ENCODE results near the gene NEK6. TPM values are rescaled to one million over a fixed set of nuclear protein-coding genes. Genes with fewer than 3 reads are reported as not detected.

Gene NEK6
- total and polyA plus RNA-seq, 2 of the 8 experiments (the other 6 are each of a cell fraction or from before 2014, with no cell fraction given), result 17.7 to 19.7 TPM

DNA sequence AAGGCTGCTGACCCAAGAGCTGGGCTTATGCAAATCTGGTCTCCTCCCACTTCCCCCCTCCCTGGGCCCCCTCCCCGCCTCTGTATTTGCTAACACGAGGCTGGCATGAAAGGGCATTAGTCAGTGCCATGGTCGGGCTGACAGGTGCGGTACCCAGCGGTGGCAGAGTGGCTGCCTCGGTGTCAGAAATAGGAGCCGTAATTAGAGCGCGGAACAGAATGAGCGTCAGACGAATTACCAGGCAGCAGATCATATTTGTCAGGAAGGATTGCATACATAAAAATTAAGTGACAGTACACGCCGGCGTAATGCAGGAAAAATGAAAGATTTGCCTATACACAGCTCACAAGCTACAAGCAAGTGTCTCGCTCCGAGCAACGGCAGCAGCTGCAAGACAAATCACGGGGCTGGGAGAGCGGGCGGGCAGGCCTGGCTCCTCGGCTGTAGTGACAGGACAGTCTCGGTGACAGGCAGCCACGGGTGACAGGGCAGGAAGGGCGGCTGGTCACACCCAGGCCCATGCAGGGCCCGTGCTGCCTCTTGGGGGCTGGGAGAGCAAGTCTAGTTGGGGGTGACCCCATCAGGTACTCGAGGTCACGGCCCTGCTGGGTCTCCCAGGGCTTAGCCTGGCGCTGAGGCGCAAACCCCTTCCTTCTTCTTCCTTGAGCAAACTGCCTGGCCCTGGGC lies 72.4 kb downstream of the NEK6 start:
- ChIA-PET POLR2A (ENCODE audit: partially characterized antibody) (interaction anchor here (0.7 kb wide), 1 partner anchor 217 kb away, joined by 3 read pairs; no protein-coding TSS in a partner anchor), CTCF (ENCODE audit: partially characterized antibody) (interaction anchor here (1.0 to 3.9 kb wide), 3 partner anchors 9 to 203 kb away, joined by 3 to 13 read pairs (median 3); no protein-coding TSS in a partner anchor)
- Histone ChIP-seq H2BK120ac (replicated peaks; ENCODE audit: low read depth, low read length) (no peak overlapping the region), H4K8ac (ENCODE audit: extremely low read depth, insufficient read depth, low read length) (no peak overlapping the region), H3K18ac (ENCODE audit: extremely low read depth, low read length) (no peak overlapping the region), H2BK15ac (ENCODE audit: low read length) (no peak overlapping the region), H4K5ac (ENCODE audit: insufficient read length, low read depth, low read length) (no peak overlapping the region), H2BK12ac (ENCODE audit: low read depth, low read length) (no peak overlapping the region), H3K4ac (replicated peaks; ENCODE audit: insufficient read length, low read depth, low read length) (no peak overlapping the region), H3K4me2 (ENCODE audit: insufficient read depth in 1 of 2, low read depth in 2 of 2, low read length in 2 of 2) (no peak overlapping the region), H3K9me3 (ENCODE audit: insufficient read depth in 2 of 2, low read depth in 1 of 2, low read length in 1 of 2) (no peaks in the 10 kb centered on the region), H3K4me3 (ENCODE audit: extremely low read depth in 1 of 4, insufficient read depth in 2 of 4, low read depth in 3 of 4, low read length in 4 of 4) (no peak overlapping the region), H3K9ac (replicated peaks in 1 of 4; ENCODE audit: extremely low read depth in 1 of 4, low read depth in 3 of 4, low read length in 3 of 4) (no peak overlapping the region), H3K4me1 (replicated peaks in 1 of 4; ENCODE audit: control insufficient read depth in 3 of 4, insufficient read depth in 4 of 4, low read length in 3 of 4) (no peaks in the 10 kb centered on the region), H3K23me2 (ENCODE audit: low read depth, low read length) (no peaks in the 10 kb centered on the region; the same call in 1 of the 2 replicates), H3K36me3 (ENCODE audit: control insufficient read depth in 2 of 4, insufficient read depth in 4 of 4, low read length in 3 of 4) (no peaks in the 10 kb centered on the region), H4K91ac (replicated peaks; ENCODE audit: insufficient read length, low read length) (no peak overlapping the region), H2AK5ac (ENCODE audit: low read depth, low read length) (no peak overlapping the region), H3K27me3 (replicated peaks in 1 of 4; ENCODE audit: control insufficient read depth in 3 of 4, extremely low read depth in 1 of 4, insufficient read depth in 3 of 4, low read length in 3 of 4) (no peaks in the 10 kb centered on the region), H4K20me1 (replicated peaks in 1 of 2; ENCODE audit: control insufficient read depth in 1 of 2, insufficient read depth in 2 of 2, low read length in 2 of 2) (peaks cover 0 to 3% of the 10 kb centered on the region in 2 experiments), H2BK20ac (ENCODE audit: low read length) (no peak overlapping the region), H3K79me1 (ENCODE audit: low read depth, low read length) (no peaks in the 10 kb centered on the region), H3K56ac (replicated peaks; ENCODE audit: insufficient read length, low read depth, low read length) (no peak overlapping the region), H3K27ac (ENCODE audit: low read depth, low read length) (no peak overlapping the region), H3K23ac (ENCODE audit: insufficient read length) (no peak overlapping the region), H3K14ac (ENCODE audit: insufficient read length) (no peak overlapping the region), H3K79me2 (ENCODE audit: control insufficient read depth in 1 of 2, insufficient read depth in 2 of 2, low read length in 2 of 2) (no peaks in the 10 kb centered on the region), H2BK5ac (ENCODE audit: low read depth, low read length) (no peak overlapping the region), H2AFZ (ENCODE audit: low read length) (no peak overlapping the region)
- WGBS, 2 experiments (ENCODE audit: extremely low coverage in 1 of 2, insufficient coverage in 1 of 2, insufficient read length in 1 of 2, insufficient replicate concordance in 2 of 2, low coverage in 1 of 2, low lambda C conversion rate in 2 of 2, missing lambda C conversion rate in 1 of 2), result 91% methylated on average over 22 of the region's 29 CpGs; no CpG with 5 or more reads in 1 of the 2 experiments
- DNase-seq (ENCODE audit: low read depth in 1 of 2, low spot score in 2 of 2) (no peak), FAIRE-seq (no peak)
- TF ChIP-seq, protein P1, sequence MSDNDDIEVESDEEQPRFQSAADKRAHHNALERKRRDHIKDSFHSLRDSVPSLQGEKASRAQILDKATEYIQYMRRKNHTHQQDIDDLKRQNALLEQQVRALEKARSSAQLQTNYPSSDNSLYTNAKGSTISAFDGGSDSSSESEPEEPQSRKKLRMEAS (IDR thresholded peaks at IDR 0.05), result no peak
- no peak for TF ChIP-seq SP2 (IDR thresholded peaks at IDR 0.05; ENCODE audit: low read length)
- TF ChIP-seq TAF7 (optimal IDR thresholded peaks at IDR 0.05; ENCODE audit: borderline replicate concordance, low read depth, low read length), result no peak
- no peak for TF ChIP-seq RBBP5 (IDR thresholded peaks at IDR 0.05; ENCODE audit: borderline replicate concordance, low read depth, low read length)
- TF ChIP-seq BRCA1 (IDR thresholded peaks at IDR 0.05; ENCODE audit: low read depth, low read length), result no peak
- no peak for TF ChIP-seq HDAC6 (IDR thresholded peaks at IDR 0.05; ENCODE audit: low read depth, low read length)
- no peak for TF ChIP-seq POLR2AphosphoS5 (IDR thresholded peaks at IDR 0.05; ENCODE audit: low read depth, low read length)
- no peak for TF ChIP-seq YY1 (IDR thresholded peaks at IDR 0.05; ENCODE audit: low read depth, low read length)
- no peak for TF ChIP-seq BACH1 (IDR thresholded peaks at IDR 0.05; ENCODE audit: low read length)
- TF ChIP-seq TBP (IDR thresholded peaks at IDR 0.05; ENCODE audit: low read depth, low read length), result no peak
- TF ChIP-seq, protein P2, sequence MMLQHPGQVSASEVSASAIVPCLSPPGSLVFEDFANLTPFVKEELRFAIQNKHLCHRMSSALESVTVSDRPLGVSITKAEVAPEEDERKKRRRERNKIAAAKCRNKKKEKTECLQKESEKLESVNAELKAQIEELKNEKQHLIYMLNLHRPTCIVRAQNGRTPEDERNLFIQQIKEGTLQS (IDR thresholded peaks at IDR 0.05; ENCODE audit: insufficient read depth, low read depth, low read length), result no peak
- TF ChIP-seq NRF1 (IDR thresholded peaks at IDR 0.05; ENCODE audit: low read depth, low read length), result no peak
- TF ChIP-seq ASH2L (IDR thresholded peaks at IDR 0.05; ENCODE audit: low read length), result no peak

Data from H1 (cell line).